Effector CD8-positive, alpha-beta T cell (primary cell): ENCODE measurements around the gene RTKN.
"Not testable (repeated sequence)": the region's sequence is repeated elsewhere in the genome, so short reads cannot be mapped to it uniquely, and the experiment has no call there.

Source experiments
- DNase-seq: peaks from one replicate; lab custom pipeline; 2025; lab: John Stamatoyannopoulos, UW
- total RNA-seq, 4 experiments: gene quantifications; one replicate each; lab custom pipeline; 2026; lab: John Stamatoyannopoulos, UW

Gene RTKN, protein sequence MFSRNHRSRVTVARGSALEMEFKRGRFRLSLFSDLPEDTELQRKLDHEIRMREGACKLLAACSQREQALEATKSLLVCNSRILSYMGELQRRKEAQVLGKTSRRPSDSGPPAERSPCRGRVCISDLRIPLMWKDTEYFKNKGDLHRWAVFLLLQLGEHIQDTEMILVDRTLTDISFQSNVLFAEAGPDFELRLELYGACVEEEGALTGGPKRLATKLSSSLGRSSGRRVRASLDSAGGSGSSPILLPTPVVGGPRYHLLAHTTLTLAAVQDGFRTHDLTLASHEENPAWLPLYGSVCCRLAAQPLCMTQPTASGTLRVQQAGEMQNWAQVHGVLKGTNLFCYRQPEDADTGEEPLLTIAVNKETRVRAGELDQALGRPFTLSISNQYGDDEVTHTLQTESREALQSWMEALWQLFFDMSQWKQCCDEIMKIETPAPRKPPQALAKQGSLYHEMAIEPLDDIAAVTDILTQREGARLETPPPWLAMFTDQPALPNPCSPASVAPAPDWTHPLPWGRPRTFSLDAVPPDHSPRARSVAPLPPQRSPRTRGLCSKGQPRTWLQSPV
- 0.27 to 6.2 (median 2.1) reads per million in 4 experiments for total RNA-seq

DNA sequence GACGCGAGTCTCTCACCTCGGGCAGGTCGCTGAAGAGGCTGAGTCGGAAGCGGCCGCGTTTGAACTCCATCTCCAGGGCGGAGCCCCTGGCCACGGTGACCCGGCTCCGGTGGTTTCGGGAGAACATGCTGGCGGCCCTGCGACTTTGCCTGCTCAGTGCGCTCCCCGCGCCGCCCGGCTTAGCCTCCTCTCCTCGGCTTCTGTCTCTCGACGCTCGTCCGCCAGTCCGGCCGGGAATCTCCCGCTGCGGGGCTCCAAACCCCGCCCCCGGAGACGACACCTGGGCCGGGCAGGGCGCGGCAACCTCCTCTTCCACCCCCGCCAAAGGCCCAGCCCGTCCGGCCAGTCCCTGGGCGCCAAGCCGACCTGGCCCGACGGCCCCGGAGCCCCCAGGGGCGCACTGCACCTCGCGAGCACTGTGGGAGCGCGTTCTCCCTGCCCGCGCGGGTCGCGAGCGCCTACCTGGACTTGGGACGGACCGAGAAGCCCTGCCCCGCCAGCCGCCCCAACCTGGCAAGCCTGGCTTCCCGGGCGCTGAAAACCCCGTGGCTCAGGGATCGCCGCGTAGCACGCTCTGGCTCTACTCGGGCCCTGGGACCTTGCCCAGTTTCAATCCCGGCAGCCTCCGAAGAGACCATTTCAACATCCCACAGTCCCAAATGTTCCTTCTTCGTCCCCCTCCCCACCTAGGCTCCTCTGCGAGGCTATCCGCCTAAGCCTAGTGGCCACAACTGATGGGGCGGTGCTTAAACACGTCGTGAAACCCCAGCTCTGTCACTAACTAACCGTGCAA, at the start of gene RTKN:
RTKN (minus strand) TSS at position 248 of the 793 bp plus-strand sequence; CDS start at position 127, 121 bp downstream.
- no peak for DNase-seq

DNA sequence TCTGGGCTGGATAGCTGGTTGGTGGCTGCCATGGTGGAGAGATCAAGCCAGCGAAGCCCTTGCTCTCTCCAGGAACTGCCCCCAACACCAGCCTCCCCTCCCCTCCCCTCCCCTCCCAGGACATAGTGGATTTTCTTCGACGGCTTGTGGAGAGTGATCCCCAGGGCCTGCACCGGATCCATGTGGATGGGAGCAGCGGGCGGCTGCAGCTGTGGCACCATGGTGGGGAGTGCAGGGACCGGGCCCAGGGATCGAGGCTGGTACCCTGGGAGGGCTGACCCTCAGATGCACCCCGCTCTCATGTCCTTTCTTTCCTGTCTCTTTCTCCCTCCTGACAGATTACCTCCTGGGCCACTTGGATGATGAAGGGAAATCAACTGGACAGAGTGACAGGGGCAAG, 48.2 kb upstream of the RTKN start:
- no peak for DNase-seq

GRCh38 chr2:74488643-74489481, 47.1 kb upstream of the RTKN start:
- DNase-seq, result no peak

GRCh38 chr2:74486141-74486540, 44.4 kb upstream of the RTKN start:
- no peak for DNase-seq

- DNase-seq, result not testable (repeated sequence)
Measured at GRCh38 chr2:74483675-74484164, 42.0 kb upstream of the RTKN start.

GRCh38 chr2:74482801-74483674, 41.3 kb upstream of the RTKN start, which contains the start of the genes CCDC142 and TTC31:
Gene CCDC142, minus strand, starts transcription at chr2:74482998. Its CDS starts 161 bp downstream, at chr2:74482837.
Gene TTC31, plus strand, starts transcription at chr2:74483081. Its CDS starts 15 bp downstream, at chr2:74483096.
- peak; percentile 87 for DNase-seq

DNA sequence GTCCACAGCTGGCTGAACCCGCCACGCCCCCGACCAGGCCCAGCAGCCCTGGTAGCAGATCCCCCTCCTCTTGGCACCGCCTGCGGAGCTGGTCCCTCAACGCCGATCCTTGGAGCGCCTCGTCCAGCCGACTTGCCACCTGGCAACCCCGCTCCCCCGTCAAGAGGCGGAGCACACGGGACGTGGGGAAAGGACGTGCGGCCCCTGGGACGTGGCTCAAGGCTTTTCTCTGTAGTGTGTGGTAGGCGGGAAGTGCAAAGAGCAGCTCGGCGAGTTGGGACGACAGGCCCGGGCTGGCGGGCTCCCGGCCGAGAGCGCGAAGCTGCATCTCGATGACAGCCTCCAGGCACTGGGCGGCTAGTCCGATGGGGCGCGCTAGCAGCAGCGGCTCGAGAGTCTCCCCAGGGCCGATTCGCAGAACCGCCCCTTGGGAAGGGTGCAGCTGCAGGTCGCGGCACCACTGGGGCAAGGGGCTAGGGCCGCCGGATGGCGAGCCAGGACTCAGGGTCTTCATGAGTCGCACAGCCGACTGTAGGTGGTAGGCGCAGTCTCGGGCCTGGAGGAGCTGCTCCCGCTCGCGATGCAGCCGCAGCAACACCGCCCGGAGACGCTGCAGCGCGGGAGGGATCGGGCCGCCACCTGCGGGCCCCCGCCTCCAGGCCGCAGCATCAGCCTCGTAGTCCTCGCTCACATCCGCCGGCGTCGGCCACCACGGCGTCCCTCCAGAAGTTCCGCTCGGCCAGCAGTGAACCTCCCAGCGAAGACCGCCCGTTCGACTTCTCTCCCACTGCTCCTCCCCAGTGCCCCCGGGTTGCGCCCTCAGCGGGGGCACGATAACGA, 40.4 kb upstream of the RTKN start:
- peak; percentile 43 for DNase-seq

DNA sequence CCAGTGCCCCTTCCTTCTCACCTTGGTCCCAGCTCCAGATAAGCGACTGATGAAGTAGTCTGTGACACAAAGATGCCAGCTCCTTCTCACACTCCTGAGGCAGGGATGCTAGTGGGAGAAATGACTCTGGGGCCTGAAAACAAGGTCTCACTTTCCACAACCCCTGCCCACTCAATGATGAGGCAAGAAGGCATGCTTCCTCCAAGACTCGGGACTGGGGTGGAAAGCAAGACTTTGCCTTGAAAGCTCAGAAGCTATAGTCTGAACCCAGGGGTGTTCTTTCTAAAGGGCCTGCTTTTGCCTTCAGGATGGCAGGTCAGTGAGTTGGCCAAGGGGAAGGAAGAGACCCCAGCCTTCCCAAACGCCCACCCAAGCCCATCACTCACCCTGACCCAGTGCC, 39.7 kb upstream of the RTKN start:
- no peak for DNase-seq

DNA sequence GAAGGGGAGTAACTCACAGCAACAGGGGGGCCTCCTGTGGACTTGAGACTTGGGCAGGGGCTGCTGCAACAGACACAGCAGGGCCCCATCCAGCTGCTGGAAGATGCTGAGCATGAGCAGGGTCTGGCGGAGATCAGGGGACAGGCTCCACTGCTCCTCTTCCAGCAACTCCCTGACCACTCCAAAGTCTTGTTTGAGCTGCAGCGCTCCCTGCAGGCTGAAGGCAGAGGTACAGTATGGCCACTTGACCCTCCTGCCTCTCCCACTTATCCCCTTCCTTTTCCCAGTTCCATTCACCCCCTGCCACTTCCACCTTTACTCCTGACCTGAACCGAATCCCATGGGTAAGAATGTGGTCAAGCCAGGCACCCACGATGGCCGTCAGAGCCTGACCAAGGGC, 33.2 kb upstream of the RTKN start:
- no peak for DNase-seq

DNA sequence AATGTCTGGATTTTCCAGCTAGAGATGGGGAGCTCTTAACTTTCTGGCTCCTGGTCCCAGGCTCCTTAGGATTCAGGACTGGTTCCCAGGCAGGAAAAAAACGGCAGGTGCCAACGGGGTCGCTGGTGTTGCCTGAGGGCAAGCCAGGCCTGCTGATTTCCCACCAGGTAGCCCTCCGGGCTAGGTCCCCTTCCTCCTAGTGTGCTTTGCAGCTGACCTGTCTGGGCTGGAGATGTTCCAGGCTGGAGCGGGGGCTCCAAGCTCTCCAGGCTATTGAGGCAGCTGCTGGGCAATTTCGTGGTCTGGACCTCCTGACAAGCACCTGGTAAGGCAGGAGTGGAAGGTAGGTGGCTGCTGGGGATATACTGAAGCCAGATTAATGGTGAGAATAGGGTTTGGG, 32.7 kb upstream of the RTKN start:
- DNase-seq, result no peak

- DNase-seq, result no peak
Measured at GRCh38 chr2:74472945-74473258, 31.2 kb upstream of the RTKN start.

DNA sequence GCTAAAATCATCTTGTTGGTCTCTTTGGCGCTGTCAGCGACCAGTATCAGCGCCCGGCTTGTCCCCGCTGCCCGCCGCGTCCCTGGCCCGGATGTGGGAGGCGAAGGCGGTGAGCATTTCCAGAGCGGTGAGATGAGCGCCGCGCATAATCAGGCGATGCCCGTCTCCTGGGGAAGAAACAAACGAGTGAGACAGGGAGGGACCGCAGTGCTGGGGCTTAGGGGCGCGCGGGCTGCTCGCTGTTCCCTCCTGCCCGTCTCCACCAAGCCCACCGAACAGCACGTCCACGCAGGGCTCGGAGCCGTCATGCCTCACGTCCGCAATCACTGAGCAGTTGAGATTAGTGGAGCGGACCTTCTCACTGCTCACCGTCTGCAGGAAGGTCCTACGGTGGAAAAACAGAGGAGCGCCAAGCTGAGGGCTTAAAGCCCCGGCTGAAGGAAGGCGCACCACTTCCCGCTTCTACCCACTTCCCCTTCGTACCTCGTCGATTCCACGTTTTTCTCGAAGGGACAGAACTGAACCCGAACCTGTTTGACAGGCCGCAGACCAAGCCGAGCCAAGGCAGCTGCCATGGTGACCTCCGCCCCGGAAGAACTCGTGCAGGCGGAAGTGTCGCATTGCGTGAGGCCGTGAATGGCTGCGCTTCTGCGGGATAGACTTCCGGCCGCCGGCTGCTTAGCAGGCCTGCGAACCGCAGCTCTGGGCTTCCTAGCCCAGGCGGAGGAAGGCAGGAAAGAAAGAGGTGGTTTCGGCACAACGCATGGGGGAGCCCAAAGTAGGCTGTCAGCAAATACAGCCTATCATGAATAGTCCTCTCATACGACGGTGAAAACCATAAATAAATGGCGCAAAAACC, 30.6 kb upstream of the RTKN start, which contains the start of gene MRPL53:
MRPL53 (minus strand) TSS at position 595 of the 859 bp plus-strand sequence; CDS start at position 575, 20 bp downstream.
- peak; percentile 94 for DNase-seq

- no peak for DNase-seq
Measured at GRCh38 chr2:74471332-74472065, 29.8 kb upstream of the RTKN start.

DNA sequence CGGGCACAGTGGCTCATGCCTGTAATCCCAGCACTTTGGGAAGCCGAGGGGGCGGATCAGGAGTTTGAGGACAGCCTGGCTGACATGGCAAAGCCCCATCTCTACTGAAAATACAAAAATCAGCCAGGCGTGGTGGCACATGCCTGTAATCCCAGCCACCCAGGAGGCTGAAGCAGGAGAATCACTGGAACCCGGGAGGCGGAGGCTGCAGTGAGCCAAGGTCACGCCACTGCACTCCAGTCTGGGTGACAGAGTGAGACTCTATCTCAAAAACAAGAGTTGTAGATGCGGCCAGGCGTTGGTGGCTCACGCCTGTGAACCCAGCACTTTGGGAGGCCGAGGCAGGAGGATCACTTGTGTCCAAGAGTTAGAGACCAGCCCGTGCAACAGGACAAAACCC, 29.0 kb upstream of the RTKN start:
- DNase-seq, result not testable (repeated sequence)

DNA sequence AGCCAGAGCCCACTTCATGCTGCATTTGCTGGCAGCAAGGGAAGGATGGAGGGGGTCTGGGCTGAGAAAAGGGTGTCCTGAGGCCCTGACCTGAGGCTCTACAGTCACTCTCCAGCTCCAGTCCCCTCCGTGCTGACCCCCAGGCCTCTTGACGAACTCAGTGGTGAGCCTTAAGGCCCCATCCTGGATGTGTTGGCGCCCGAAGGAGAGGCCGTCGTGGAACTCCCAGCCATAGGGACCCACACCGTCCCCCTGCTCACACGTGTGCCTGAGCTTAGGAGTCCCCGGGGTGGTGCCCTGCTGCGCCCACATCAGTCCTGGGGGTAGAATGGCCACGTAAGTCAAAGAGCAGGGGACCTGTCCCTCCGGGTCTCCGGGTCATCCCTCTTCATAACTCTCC, 22.7 kb upstream of the RTKN start:
- DNase-seq, result no peak

DNA sequence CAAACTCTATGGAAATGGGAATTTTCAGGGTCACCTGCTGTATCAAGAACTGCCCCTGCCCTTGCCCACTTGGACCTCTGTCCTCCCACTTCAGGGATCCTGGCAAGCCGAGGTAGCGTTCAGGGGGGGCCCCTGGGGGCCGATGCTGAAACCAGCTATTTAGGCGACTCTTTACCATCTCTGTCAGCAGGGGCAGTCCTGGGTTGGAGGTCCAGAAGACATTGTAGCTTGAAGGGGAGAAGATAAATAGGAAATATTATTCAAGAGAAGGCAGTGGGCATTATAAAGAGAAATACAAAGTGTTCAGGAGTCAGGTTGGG, 21.0 kb upstream of the RTKN start:
- no peak for DNase-seq

- DNase-seq, result no peak
Measured at GRCh38 chr2:74462054-74462785, 20.5 kb upstream of the RTKN start.
